Subcutaneous abdominal adipose tissue (tissue), 5 donors: ENCODE results near the gene KLHDC10.
"Not testable (repeated sequence)": the region's sequence is repeated elsewhere in the genome, so short reads cannot be mapped to it uniquely, and the experiment has no call there.

Source experiments
- H3K27ac ChIP-seq: one replicate; pipeline ENCODE4 v1.7.0; 2013; ENCODE audit warnings: low read depth, mild to moderate bottlenecking, inconsistent platforms, low read length, moderate library complexity
- H3K27me3 ChIP-seq, 5 donors: one replicate each; pipeline ENCODE4 v1.7.0; 2013; ENCODE audit warnings: low read length in 5 of 5, inconsistent platforms in 1 of 5; ENCODE audit not compliant: control insufficient read depth in 5 of 5, insufficient read depth in 4 of 5
- H3K36me3 ChIP-seq, 5 donors: one replicate each; pipeline ENCODE4 v1.7.0; 2013; ENCODE audit warnings: low read length in 5 of 5; ENCODE audit not compliant: control insufficient read depth in 5 of 5, insufficient read depth in 5 of 5
- H3K4me1 ChIP-seq, 5 donors: one replicate each; pipeline ENCODE4 v1.7.0; 2013; ENCODE audit warnings: low read length in 5 of 5, mild to moderate bottlenecking in 3 of 5, moderate library complexity in 1 of 5; ENCODE audit not compliant: control insufficient read depth in 5 of 5, insufficient read depth in 5 of 5
- H3K4me3 ChIP-seq, 5 donors: one replicate each; pipeline ENCODE4 v1.7.0; 2013; ENCODE audit warnings: low read length in 5 of 5, low read depth in 1 of 5
- H3K9ac ChIP-seq, 5 donors: one replicate each; pipeline ENCODE4 v1.7.0; 2013; ENCODE audit warnings: low read length in 5 of 5, mild to moderate bottlenecking in 4 of 5, moderate library complexity in 3 of 5
- H3K9me3 ChIP-seq, 5 donors: one replicate each; pipeline ENCODE4 v1.7.0; 2013; ENCODE audit warnings: low read length in 5 of 5; ENCODE audit not compliant: control insufficient read depth in 5 of 5
- donor health status: healthy.
- donor health status: healthy.
- donor health status: healthy.
- donor health status: healthy.
- donor health status: healthy.

The KLHDC10 gene

GRCh38 chr7:130144312-130145171 lies 74.2 kb downstream of the KLHDC10 start:
- H3K27me3 ChIP-seq = no peaks in the 10 kb centered on the region
- no peak overlapping the region for H3K4me3 ChIP-seq
- H3K27ac ChIP-seq = no peak overlapping the region
- no peaks in the 10 kb centered on the region for H3K9me3 ChIP-seq
- no peak overlapping the region for H3K9ac ChIP-seq
- H3K4me1 ChIP-seq = peaks cover 2 to 35% (median 24%) of the 10 kb centered on the region in 5 donors
- peaks cover 0 to 6% (median 0%) of the 10 kb centered on the region in 5 donors for H3K36me3 ChIP-seq

DNA sequence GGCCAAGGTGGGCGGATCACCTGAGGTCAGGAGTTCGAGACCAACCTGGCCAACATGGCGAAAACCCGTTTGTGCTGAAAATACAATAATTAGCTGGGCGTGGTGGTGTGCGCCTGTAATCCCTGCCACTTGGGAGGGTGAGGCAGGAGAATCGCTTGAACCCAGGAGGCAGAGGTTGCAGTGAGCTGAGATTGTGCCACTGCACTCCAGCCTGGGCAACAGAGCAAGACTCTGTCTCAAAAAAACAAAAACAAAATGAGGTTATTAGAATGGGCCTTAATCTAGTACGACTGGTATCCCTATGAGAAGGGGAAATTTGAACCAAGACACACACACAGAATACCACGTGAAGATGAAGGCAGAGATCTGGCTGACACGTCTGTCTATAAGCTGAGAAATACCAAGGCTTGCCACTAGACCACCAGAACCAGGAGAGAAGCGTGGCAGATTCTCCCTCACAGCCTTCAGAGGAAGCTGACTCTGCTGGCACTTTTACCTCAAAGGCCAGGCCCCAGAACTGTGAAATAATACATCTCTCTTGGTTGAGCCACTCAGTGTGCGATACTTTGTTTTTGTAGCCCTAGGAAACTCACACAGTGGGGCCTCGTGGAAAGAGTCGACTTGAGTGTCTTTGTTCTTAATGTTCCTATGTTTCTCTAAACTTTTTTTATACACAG lies 75.2 kb downstream of the KLHDC10 start:
- Histone ChIP-seq H3K9ac (no peak overlapping the region), H3K9me3 (no peaks in the 10 kb centered on the region), H3K27ac (no peak overlapping the region), H3K4me1 (peaks cover 2 to 31% (median 19%) of the 10 kb centered on the region in 5 donors), H3K36me3 (no peaks in the 10 kb centered on the region), H3K27me3 (no peaks in the 10 kb centered on the region), H3K4me3 (no peak overlapping the region)

- not testable (repeated sequence) for H3K4me3 ChIP-seq, H3K27ac ChIP-seq, H3K9me3 ChIP-seq, H3K36me3 ChIP-seq, H3K9ac ChIP-seq, H3K27me3 ChIP-seq
- peaks cover 2 to 26% (median 14%) of the 10 kb centered on the region in 5 donors for H3K4me1 ChIP-seq
Observed at GRCh38 chr7:130146142-130146541, 75.8 kb downstream of the KLHDC10 start.

DNA sequence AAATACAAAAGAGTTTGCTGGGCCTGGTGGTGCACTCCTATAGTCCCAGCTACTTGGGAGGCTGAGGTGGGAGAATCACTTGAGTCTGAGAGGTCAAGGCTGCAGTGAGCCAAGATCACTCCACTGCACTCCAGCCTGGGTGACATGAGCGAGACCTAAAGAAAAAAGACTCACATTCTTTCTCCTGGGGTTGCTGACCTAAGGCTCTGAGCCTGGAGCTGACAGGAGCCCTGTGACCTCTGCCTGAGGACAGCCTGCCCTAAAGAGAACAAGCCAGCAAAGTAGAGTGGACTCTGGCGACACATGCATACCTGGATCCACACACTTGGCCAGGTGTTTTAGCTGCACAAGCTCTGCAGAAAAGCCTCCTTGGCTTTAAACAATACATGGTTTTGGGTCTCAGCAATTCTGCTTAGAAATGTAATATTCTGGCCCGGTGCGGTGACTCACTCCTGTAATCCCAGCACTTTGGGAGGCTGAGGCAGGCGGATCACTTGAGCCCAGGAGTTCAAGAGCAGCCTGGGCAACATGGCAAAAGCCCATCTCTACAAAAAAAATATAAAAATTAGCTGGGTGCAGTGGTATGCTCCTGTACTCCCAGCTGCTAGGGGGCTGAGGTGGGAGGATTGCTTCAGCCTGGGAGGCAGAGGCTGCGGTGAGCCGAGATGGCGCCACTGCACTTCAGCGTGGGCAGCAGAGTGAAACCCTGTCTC lies 76.5 kb downstream of the KLHDC10 start:
- peaks cover 0 to 19% (median 7%) of the 10 kb centered on the region in 5 donors for H3K4me1 ChIP-seq
- H3K4me3 ChIP-seq = no peak overlapping the region
- no peaks in the 10 kb centered on the region for H3K27me3 ChIP-seq
- H3K27ac ChIP-seq = no peak overlapping the region
- H3K9ac ChIP-seq = no peak overlapping the region
- no peaks in the 10 kb centered on the region for H3K36me3 ChIP-seq
- H3K9me3 ChIP-seq = no peaks in the 10 kb centered on the region

GRCh38 chr7:130147710-130148325 lies 77.5 kb downstream of the KLHDC10 start:
- Histone ChIP-seq H3K4me1 (peaks cover 0 to 17% (median 9%) of the 10 kb centered on the region in 5 donors), H3K36me3 (no peaks in the 10 kb centered on the region), H3K27ac (no peak overlapping the region), H3K9me3 (no peaks in the 10 kb centered on the region), H3K27me3 (no peaks in the 10 kb centered on the region), H3K4me3 (no peak overlapping the region), H3K9ac (no peak overlapping the region)

DNA sequence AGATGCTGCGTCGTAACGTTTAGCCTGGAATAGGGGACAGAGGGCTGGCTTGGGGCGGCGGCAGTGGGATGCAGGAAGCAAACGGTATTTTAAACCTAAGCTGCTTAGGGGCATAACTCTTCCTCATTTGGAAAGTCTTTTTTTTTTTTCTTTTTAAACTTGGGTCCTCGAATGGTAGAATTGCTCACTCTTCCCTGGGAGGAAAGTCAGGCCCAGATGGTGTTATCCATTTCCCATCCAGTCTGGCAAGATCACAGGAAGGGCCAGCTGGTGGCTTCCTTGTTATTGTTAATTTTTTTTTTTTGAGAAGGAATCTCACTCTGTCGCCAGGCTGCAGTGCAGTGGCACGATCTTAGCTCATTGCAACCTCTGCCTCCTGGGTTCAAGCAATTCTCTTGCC lies 78.2 kb downstream of the KLHDC10 start:
- Histone ChIP-seq H3K27me3 (no peaks in the 10 kb centered on the region), H3K27ac (no peak overlapping the region), H3K36me3 (no peaks in the 10 kb centered on the region), H3K9me3 (no peaks in the 10 kb centered on the region), H3K4me1 (peaks cover 0 to 23% (median 16%) of the 10 kb centered on the region in 5 donors), H3K9ac (no peak overlapping the region), H3K4me3 (no peak overlapping the region)

DNA sequence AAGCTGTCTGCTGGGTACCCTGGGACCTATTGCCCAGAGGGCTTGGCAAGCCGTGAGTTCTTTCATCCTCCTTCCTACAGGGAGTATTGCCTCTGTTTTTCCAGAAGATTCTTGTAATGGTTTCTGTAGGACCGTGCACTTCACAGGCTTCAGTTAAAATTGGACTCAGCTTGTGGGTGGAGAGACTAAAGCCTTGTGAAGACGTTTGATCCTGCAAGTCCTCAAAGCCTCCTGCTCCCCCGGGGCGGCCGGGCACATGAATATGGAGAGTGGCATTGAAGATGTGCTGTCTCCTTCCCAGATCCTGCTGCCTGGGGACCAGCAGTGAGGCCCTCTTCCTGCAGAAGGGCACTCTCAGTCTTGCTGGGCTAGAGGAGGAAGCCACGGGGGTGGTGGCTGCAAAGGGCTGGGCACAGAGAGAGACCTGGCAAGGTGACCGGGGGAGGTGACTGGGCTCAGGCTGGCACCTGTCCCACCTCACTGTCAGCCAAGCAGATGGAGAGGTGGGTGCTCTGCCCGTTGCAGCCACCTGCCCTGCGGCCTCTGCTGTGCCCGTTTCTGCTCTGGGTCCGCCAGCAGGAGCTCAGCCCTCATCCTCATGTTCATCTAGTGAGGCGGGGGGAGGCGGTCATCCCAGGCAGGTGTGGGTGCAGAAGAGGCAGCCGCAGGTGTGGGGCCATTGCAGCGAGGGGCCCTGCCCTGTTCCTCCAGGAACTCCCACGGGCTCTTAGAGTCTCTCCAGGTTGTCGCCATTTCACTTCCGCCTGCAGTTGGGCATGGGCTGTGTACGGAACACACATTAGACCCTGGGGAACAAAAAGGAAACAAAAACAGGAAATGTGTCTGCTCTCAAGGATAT lies 79.2 kb downstream of the KLHDC10 start:
- Histone ChIP-seq H3K9me3 (no peaks in the 10 kb centered on the region), H3K27ac (no peak overlapping the region), H3K36me3 (no peaks in the 10 kb centered on the region), H3K4me3 (no peak overlapping the region), H3K4me1 (peaks cover 0 to 24% (median 15%) of the 10 kb centered on the region in 5 donors), H3K9ac (no peak overlapping the region), H3K27me3 (no peaks in the 10 kb centered on the region)

DNA sequence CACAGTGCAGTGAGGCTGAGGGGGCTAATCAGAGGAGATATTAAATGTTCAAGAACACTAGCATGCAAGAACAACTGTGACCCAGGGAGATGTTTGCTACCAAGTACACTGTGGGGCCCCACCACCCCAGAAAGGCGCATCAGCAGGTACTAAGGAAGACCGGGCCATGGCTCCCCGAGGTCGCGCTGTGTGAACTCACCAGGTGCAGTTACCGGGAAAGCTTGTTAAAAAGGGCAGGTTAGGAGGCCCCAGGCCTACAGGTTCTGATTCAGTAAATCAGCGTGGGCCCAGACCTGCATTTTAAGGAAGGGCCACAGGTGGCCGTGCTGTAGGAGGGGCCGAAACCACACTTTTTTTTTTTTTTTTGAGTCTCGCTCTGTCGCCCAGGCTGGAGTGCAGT lies 80.3 kb downstream of the KLHDC10 start:
- Histone ChIP-seq H3K4me1 (peaks cover 0 to 24% (median 14%) of the 10 kb centered on the region in 5 donors), H3K9ac (no peak overlapping the region), H3K9me3 (no peaks in the 10 kb centered on the region)

More for the DNA sequence above, 80.3 kb downstream of the KLHDC10 start:
- Histone ChIP-seq H3K36me3 (no peaks in the 10 kb centered on the region), H3K27ac (no peak overlapping the region), H3K27me3 (no peaks in the 10 kb centered on the region), H3K4me3 (no peak overlapping the region)
